GM18505 (cell line): Measurements from ENCODE around the gene SHC3.

Source experiments
- ATAC-seq: cut with Tn5 transposase; IDR thresholded peaks from one replicate; pipeline ENCODE4 v1.9.1; 2021; ENCODE audit not compliant: unreplicated experiment
- POLR2A ChIP-seq: IDR thresholded peaks from 4 replicates; pipeline ENCODE4 v1.6.1; 2011; ENCODE audit warnings: borderline replicate concordance; ENCODE audit not compliant: insufficient read depth, insufficient read length; ENCODE audit errors: extremely low read depth

The SHC3 gene

DNA sequence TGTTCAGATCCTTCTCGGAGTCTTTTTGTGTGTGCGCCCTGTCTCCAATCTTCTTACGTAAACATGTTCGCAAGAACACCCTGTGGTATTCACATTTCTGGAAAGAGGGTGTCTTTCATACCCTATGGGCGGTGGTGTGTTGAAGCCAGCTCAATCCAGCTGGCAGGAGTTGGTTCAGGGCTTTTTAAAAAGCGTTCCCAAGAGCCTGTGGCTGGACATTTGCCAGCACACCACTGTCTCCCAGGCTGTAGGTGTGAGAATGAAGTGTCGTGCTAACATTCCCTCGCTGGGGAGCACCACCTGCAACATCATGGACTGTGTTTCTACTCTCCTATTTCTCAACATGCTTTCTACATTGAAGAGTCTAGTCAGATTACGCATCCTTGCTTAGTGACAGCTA lies 135.6 kb downstream of the SHC3 start:
- no peak for TF ChIP-seq POLR2A
- no peak for ATAC-seq

- no peak for ATAC-seq
- no peak for TF ChIP-seq POLR2A
These were observed 139.0 kb downstream of the SHC3 start for GRCh38 chr9:89039664-89040063.

DNA sequence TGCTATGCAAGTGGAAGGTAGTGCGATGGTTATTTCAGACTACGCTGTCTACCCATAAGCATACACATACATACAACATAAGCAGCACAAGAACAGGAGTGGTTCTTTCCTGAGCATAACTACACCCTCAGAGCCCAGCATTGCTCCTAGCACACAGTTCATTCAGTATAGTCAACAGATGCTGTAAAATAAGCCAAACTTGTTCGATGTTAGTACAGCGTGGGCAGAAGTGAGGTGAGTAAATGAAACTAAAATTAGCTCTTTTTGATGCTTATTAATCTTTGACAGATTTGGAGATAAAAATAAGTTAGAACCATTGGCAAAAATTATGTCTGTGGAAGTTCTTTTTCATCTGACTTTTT lies 139.5 kb downstream of the SHC3 start:
- TF ChIP-seq POLR2A, result no peak
- no peak for ATAC-seq

DNA sequence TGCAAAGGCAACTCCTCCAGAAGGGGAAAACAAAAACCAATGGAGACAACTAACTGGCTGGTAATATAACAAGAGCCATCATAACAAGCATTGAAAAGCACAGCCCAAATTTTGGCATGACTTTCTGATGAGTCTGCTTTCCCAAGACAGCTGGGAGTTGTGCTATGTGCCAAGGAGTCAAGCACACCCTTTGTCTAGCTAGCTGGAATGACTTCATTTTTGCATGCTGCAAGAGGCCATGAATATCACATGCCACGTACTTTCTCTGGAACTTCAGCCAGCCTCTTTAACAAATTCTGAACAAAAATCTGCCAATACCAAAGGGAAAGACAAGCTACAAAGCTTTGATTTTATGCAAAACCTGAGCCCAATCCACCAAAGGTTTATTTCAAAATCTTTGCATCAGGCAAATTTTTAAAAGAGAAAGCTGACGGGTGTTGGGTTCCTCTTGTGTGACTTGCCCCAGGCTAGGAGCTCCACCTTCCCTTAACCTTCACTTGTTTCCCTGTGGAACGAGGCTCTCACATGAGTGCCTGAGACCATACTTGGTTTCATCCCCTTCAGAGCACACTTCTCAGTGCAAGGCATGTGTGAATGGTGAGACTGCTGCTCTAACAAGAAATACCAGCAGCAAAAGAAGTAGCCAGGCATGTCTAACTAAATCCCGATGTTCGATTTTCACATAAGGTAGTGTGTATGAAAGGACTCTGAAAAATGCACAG lies 140.1 kb downstream of the SHC3 start:
- ATAC-seq, result no peak
- no peak for TF ChIP-seq POLR2A

DNA sequence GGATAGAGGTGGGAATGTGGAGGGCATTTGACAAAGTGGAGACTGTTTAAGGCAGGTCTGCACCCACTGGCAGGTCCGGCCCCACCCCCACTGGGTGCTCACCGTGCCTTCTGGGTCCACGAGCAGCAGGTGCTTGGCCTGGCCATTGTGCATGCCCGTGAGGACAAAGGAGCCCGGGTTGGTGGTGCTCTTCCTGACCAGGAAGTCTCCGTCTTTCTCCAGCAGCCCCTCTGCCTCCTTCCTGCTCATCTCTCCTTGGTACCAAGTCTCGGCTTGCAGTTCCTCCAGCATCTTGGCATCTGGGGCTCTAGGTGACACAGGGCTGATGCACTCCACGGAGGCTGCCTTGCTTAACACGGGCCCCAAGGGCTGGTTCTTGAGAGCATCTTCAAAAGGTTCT lies 140.7 kb downstream of the SHC3 start:
- no peak for ATAC-seq
- no peak for TF ChIP-seq POLR2A

DNA sequence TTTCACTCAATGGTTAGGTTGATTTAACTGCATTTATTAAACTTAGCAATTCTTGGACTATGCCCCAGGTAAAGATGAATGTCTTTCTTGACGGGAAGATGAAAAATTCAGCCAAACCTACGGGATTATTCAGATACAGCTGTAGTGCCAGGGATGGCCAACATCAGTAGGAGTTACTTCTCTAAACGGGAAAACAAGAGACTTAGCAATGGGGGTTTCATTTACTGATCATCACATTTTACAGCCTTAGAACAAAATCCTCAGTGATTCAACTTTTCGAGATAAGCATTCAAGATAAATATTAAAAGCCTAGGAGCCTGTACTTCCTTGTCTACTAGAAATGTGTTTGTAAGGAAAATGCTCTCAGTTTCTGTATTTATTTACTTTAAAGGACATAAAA lies 141.3 kb downstream of the SHC3 start:
- no peak for TF ChIP-seq POLR2A
- no peak for ATAC-seq

DNA sequence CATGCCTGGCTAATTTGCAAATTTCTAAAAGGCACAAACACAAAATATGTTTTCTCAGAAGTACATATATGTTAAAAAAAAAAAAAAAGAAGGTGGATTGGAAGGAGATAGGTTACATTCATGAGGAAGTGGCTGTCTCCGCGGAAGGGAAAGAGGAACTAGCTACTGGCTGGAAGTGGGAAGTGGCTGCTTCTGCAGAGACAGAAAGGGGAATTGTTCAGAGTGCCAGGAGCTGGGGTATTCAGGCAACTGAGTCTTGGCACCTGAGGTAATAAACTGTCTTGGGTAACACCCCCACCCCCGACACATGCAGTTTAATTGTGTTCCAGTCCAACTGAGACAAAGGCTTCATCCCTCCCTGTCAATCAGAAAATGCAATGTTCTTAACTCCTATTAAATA lies 141.7 kb downstream of the SHC3 start:
- no peak for ATAC-seq

GRCh38 chr9:89036383-89036782 lies 142.2 kb downstream of the SHC3 start:
- ATAC-seq, result no peak
- TF ChIP-seq POLR2A, result no peak

More for the DNA sequence above, 141.7 kb downstream of the SHC3 start:
- no peak for TF ChIP-seq POLR2A

- no peak for ATAC-seq
- TF ChIP-seq POLR2A, result no peak
These were observed 146.0 kb downstream of the SHC3 start for GRCh38 chr9:89032661-89033060.

- TF ChIP-seq POLR2A, result no peak
- no peak for ATAC-seq
These were observed 146.4 kb downstream of the SHC3 start for GRCh38 chr9:89032173-89032572.

DNA sequence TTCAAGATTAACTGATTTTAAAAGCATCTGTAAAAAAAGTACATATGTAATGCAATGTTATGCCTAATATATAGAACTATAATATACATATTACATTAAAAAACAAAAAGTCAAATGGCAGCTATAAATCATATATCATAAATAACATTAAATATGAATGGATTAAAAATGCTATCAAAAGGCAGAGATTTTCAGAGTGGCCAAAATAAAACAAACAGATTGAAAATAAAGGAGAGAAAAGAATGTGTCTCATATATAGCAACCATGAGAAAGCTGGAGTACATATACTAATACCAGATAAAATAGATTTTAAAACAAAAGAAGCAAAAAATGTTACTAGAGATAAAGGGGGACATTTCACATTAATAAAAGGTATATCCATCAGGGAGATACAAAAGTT lies 148.8 kb downstream of the SHC3 start:
- no peak for TF ChIP-seq POLR2A
- no peak for ATAC-seq

DNA sequence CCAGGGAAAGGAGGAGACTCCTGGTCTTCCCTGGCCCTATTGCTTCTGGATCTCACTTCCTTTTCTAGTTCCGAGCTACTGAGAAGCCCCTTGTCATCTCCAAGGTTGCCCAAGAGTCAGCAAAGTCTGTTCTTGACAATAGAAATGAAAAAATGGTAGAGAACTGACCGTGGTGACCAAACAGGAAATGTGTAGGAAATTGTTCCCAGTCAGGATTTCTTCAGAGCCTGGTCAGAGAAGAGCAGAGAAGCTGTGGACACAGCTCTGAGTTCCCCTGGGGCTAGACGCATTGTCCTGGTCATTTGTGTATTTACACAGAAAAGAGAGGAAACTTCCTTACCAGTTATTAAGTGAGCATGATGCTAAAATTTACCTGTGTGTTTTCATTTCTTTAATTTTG lies 151.7 kb downstream of the SHC3 start:
- no peak for ATAC-seq
- TF ChIP-seq POLR2A, result no peak

- TF ChIP-seq POLR2A, result no peak
- ATAC-seq, result no peak
These were observed 153.1 kb downstream of the SHC3 start for GRCh38 chr9:89025553-89025952.

GRCh38 chr9:89024727-89025126 lies 153.9 kb downstream of the SHC3 start:
- no peak for TF ChIP-seq POLR2A
- ATAC-seq, result no peak

DNA sequence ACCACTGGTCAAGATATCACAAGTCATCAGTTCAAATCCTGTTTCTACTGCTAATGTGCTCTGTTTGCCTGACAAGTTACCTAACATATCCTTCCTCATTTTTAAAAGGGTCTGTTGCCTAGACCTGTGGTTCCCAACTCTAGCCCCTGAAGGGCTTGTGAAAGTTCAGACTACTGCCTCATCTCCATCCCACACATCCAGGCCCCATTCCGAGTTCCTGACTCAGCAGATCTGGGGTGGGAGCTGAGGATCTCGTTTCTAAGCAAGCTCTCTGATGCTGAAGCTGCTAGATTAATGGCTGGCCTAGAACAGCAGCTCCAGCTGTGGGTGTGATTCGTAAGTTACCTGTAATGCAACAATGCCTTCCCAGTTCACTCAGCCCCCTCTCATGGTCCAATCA lies 154.9 kb downstream of the SHC3 start:
- no peak for ATAC-seq
- no peak for TF ChIP-seq POLR2A
